ACC112 (cell line): ENCODE measurements around the gene AGFG2.

Experiments
- H2AFZ ChIP-seq: fragments of 200-600 bp; sonication (generic); one replicate; pipeline ENCODE4 v1.6.0; 2017; ENCODE audit warnings: antibody characterized with exemption, low read length; ENCODE audit not compliant: unreplicated experiment
- H3K27ac ChIP-seq: fragments of 200-600 bp; sonication (generic); 2 replicates; pipeline ENCODE4 v1.5.1; 2014; ENCODE audit warnings: low read depth, mild to moderate bottlenecking, antibody characterized with exemption, low read length, moderate library complexity
- H3K27me3 ChIP-seq: fragments of 200-600 bp; sonication (generic); 2 replicates; pipeline ENCODE4 v1.6.1; 2014; ENCODE audit warnings: mild to moderate bottlenecking, antibody characterized with exemption, low read length, moderate library complexity, mixed read lengths; ENCODE audit not compliant: insufficient read depth
- H3K36me3 ChIP-seq: fragments of 200-600 bp; sonication (generic); 2 replicates; pipeline ENCODE4 v1.6.1; 2016; ENCODE audit warnings: mild to moderate bottlenecking, antibody characterized with exemption, low read length, moderate library complexity, mixed read lengths; ENCODE audit not compliant: insufficient read depth
- H3K4me1 ChIP-seq: fragments of 200-600 bp; sonication (generic); one replicate; pipeline ENCODE4 v1.6.1; 2016; ENCODE audit warnings: low read length, mixed read lengths; ENCODE audit not compliant: insufficient read depth, unreplicated experiment, control insufficient read depth
- H3K4me3 ChIP-seq: fragments of 200-600 bp; sonication (generic); 2 replicates; pipeline ENCODE4 v1.5.1; 2014; ENCODE audit warnings: mild to moderate bottlenecking, low read depth, low read length
- H3K79me2 ChIP-seq: fragments of 200-600 bp; sonication (generic); one replicate; pipeline ENCODE4 v1.6.0; 2016; ENCODE audit warnings: low read length; ENCODE audit not compliant: control insufficient read depth, unreplicated experiment, insufficient read depth

The AGFG2 gene

DNA sequence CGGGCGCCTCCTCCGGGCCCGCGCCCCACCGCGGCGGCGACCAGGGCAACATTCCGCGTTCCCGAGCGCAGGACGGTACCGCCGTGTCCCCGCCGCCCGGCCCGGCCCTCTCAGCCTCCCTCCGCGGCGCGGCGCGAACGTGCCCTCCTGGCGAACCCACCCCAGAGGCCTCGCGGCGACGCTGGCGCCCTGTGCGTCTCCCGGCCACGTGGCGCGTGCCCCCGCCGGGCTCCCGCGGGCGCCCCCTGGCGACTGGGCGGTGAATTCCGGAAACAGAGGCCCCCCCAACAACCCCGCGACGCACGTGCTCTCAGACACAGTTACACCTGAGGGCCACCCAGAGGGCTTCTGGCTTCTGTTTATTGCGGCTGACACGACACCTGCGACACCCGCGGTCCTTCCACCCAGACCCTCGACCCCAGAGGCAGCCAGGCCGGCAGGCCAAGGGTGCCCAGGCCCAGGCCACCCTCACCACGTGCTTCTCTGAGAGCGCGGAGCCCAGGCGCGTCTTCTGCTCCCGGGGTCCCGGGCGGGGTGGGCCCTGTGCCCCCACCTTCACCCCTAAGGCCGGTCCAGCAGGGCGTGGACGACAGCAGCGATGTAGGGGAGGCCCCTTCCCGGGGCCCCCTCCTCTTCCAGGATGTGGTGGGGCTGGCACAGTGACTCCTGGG, 34.8 kb downstream of the AGFG2 start, which contains the start of gene SAP25:
Gene SAP25 (minus strand): TSS at position 210 of the 671 bp plus-strand sequence. CDS start 158 bp downstream, at position 52.
- H3K36me3 ChIP-seq = no peaks in the 10 kb centered on the region; the same call in 1 of the 2 replicates
- no peak within 1 kb of the TSS for H3K27ac ChIP-seq
- no peak within 1 kb of the TSS for H3K4me3 ChIP-seq
- no peaks in the 10 kb centered on the region for H3K79me2 ChIP-seq
- no peak within 1 kb of the TSS for H2AFZ ChIP-seq
- H3K27me3 ChIP-seq = no peaks in the 10 kb centered on the region
- H3K4me1 ChIP-seq = peaks cover 4% of the 10 kb centered on the region

DNA sequence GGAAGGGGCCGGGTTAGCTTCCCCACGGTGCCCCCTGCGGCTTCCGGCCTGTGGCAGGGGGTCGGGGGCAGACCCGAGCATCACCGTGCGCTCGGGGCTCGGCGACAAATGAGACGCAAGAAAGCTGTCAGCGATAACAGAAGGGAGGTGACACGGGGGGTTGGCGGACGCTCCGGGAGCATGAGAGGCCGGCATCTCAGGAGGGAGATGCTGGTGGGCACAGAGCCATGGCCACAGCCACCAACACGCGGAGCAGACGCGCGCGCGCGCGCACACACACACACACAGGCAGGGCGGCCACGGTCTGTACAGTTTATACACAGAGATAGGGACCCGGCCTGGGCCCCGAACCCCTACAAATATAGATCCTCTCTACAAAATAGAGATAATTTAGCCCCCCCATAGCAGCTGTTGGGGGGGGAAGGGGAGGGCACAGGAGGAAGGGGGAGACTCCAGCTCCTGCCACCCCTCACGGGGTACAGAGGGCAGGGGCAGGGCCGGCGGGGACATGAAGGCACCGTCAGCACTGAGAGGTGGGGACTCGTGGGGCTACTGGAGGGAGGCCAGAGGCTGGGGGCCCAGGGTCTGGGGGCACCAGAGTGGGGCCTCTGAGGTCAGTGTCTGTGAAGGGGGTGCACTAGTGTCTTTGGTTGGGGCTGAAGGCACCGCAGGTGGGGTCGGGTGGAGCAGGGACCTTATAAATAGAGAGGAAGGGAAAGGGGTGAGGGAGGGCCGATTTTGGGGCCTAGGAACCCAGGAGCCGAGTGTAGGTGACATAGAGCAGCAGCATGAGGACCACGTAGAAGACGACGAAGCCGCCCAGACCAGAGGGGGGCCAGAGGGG, 35.6 kb downstream of the AGFG2 start:
- peaks cover 4% of the 10 kb centered on the region for H3K4me1 ChIP-seq
- H3K36me3 ChIP-seq = no peaks in the 10 kb centered on the region; the same call in 1 of the 2 replicates

DNA sequence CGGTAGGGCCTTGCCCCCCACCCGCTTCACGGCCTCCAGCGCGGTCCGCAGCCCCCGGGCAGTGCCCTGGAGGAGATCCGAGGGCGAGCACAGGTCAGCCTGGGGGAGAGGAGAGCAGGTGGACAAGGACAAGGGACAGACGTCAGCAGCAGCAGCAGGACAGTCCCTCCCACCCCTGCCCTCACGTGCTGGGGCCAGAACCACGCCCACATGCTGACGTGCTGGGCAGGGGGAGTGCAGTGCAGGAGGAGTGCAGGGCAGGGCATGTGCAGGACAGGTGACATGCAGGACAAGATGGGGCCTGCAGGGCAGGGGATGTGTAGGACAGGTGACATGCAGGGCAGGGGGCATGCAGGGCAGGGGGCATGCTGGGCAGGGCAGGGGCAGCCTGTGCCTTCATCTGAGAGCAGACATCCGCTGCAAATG, 36.2 kb downstream of the AGFG2 start:
- no peaks in the 10 kb centered on the region for H3K27me3 ChIP-seq
- peaks cover 4% of the 10 kb centered on the region for H3K4me1 ChIP-seq
- no peaks in the 10 kb centered on the region for H3K79me2 ChIP-seq
- no peak overlapping the region for H3K4me3 ChIP-seq
- H3K36me3 ChIP-seq = no peaks in the 10 kb centered on the region; the same call in 1 of the 2 replicates
- no peak overlapping the region for H2AFZ ChIP-seq
- no peak overlapping the region for H3K27ac ChIP-seq

More for the DNA sequence above, 35.6 kb downstream of the AGFG2 start:
- no peak overlapping the region for H3K27ac ChIP-seq
- H3K79me2 ChIP-seq = no peaks in the 10 kb centered on the region
- no peak overlapping the region for H2AFZ ChIP-seq
- H3K4me3 ChIP-seq = no peak overlapping the region
- no peaks in the 10 kb centered on the region for H3K27me3 ChIP-seq

DNA sequence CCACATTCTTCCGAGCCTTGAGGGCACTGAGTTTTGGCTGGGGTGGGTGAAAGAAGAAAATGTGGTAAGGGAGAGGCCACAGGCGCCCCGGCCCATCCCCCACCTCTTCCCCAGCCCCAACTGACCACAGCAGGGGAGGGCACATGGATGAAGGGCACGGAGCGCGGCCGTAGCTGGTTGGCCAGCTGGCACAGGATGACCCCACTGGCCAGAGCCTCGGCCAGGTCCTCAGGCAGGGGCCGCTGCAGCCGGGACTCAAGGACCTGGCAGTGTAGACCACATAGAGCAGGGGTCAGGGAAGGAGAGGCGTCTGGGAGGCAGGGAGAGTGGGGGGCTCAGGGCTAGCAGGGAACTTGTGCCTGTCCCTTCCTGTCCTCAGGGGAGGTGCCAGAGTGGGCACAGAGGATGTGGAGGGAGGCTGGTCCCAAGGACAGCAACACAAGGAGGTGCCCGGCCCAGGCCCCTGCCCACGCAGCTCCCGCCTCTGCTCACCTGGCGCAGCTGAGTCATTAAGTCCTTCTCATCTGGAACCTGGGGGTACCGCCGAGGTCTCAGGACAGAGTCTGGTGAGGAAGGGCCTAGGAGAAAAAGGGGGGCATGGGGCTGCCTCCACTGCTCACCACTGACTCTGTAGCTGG, 36.9 kb downstream of the AGFG2 start:
- no peak overlapping the region for H3K27ac ChIP-seq
- no peaks in the 10 kb centered on the region for H3K27me3 ChIP-seq
- H3K36me3 ChIP-seq = peaks cover 5% of the 10 kb centered on the region; the same call in 1 of the 2 replicates
- H2AFZ ChIP-seq = no peak overlapping the region
- no peak overlapping the region for H3K4me3 ChIP-seq
- H3K4me1 ChIP-seq = peaks cover 3% of the 10 kb centered on the region
- no peaks in the 10 kb centered on the region for H3K79me2 ChIP-seq

DNA sequence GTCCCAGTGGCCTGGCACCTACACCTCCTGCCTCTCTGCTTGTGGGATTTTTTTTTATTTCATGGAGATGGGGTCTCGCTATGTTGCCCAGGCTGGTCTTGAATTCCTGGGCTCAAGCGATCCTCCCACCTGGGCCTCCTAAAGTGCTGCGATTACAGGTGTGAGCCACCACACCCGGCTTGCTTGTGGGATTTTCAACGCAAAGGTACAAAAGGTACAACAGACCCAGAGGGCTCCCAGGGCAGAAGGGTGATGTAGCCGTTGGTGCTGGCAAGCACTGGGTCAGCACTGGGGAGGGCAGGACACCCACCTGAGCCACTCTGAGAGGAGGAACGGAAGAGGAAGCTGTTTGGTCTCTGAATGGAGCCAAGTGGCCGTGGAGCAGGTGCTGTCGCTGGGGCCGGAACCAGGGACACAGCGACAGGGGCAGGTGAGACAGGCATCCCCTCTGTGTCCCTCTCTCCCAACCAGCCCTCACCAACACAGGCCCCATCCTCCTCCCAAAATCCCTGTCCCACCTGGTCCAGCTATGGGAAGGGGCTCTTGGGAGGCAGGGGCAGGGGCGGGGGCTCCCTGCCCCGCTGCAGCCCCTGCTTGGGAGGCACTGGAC, 37.5 kb downstream of the AGFG2 start:
- no peak overlapping the region for H3K4me3 ChIP-seq
- no peak overlapping the region for H2AFZ ChIP-seq
- H3K79me2 ChIP-seq = no peaks in the 10 kb centered on the region
- H3K36me3 ChIP-seq = peaks cover 6% of the 10 kb centered on the region; the same call in 1 of the 2 replicates
- no peaks in the 10 kb centered on the region for H3K27me3 ChIP-seq
- H3K4me1 ChIP-seq = no peaks in the 10 kb centered on the region
- H3K27ac ChIP-seq = no peak overlapping the region

DNA sequence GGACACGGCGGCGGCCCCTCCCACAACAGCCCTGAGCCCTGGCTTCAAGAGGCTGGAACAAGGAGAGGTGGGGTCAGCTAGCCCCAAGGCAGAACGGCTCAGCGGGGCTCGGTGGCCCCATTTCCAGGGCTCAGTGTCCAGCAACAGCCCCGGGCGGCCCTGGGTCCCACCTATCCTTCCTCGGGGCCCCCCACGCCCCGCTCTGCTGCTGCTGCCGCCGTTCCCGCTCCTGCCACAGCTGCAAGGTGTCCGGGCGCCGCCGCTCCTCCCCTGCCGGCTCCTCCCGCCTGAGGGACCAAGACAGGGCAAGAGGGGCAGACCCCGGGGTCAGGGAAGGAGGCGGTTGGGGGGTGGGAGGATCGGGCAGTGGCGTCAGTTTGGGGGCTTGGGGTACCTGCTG, 38.1 kb downstream of the AGFG2 start:
- H3K4me1 ChIP-seq = no peaks in the 10 kb centered on the region
- H3K79me2 ChIP-seq = peaks cover 3% of the 10 kb centered on the region
- no peak overlapping the region for H3K4me3 ChIP-seq
- H3K27me3 ChIP-seq = no peaks in the 10 kb centered on the region
- peaks cover 6% of the 10 kb centered on the region; the same call in 1 of the 2 replicates for H3K36me3 ChIP-seq
- H2AFZ ChIP-seq = no peak overlapping the region
- H3K27ac ChIP-seq = no peak overlapping the region

DNA sequence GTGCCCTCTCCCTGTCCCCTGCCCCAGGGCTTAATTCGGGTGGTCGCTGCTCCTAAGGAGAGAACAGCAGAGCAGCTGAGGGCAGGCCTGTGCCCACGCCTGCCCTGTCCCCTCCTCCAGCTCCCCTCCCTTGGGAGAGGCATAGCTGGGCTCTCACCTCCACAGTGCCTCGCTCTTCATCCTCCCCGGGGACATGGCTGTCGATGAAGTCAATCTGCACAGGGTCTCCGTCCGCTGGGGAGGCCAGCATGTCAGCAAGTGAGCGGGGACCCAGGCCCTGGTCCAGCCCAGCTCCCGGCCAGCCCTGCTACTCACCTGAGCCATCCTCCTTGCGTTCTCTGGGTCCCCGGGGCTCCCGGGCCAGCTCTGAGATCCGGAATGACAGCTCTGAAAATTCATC, 38.5 kb downstream of the AGFG2 start:
- Histone ChIP-seq H3K79me2 (peaks cover 7% of the 10 kb centered on the region), H2AFZ (no peak overlapping the region), H3K4me1 (no peaks in the 10 kb centered on the region), H3K4me3 (no peak overlapping the region), H3K27ac (no peak overlapping the region), H3K27me3 (no peaks in the 10 kb centered on the region), H3K36me3 (peaks cover 6% of the 10 kb centered on the region; the same call in 1 of the 2 replicates)

DNA sequence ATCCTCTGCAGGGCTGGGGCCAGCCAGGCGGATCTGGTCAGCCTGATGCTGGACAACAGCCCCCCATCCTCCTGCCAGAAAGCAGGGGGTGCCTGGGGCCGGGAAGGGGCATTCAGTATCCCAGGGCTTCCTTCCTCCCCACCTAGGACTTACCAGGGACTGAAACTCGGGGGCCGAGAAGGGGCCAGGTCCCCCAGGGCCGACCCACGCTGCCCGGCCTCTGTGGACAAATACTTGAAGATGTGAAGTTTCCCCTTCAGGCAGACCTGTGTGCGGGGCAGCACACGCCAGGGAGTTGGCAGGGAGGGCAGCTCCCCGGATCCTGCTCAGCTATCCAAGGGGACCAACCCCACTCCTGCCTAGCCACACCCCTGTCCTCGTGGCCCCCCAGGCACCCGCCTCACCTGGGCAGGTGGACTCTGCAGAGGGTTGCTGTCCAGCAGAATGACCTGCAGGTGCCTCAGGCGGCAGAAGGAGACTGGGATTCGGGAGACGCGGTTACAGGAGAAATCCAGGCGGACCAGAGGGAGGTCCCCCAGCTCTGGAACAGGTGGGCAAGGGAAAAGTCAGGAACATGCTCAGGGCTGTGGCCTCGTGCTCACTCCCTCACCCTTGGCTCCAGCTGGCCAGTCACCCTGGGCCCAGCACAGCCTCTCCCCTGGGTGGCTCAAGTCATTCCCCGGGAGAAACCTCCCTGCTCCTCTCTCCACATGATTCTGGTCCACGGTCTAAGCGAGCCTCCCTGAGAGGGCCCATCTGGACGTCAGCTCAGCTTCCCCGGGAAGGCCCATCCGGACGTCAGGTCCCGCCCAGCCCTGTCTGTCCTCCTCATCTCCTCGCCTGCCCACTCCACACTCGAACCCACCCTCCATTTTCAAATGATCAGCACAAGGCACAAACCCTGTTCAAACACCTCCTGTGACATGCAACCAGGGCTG, 39.5 kb downstream of the AGFG2 start:
- no peak overlapping the region for H3K27ac ChIP-seq
- H3K36me3 ChIP-seq = peaks cover 6% of the 10 kb centered on the region; the same call in 1 of the 2 replicates
- peaks cover 5% of the 10 kb centered on the region for H3K4me1 ChIP-seq
- H2AFZ ChIP-seq = no peak overlapping the region
- H3K27me3 ChIP-seq = no peaks in the 10 kb centered on the region
- H3K4me3 ChIP-seq = no peak overlapping the region
- peaks cover 8% of the 10 kb centered on the region for H3K79me2 ChIP-seq

DNA sequence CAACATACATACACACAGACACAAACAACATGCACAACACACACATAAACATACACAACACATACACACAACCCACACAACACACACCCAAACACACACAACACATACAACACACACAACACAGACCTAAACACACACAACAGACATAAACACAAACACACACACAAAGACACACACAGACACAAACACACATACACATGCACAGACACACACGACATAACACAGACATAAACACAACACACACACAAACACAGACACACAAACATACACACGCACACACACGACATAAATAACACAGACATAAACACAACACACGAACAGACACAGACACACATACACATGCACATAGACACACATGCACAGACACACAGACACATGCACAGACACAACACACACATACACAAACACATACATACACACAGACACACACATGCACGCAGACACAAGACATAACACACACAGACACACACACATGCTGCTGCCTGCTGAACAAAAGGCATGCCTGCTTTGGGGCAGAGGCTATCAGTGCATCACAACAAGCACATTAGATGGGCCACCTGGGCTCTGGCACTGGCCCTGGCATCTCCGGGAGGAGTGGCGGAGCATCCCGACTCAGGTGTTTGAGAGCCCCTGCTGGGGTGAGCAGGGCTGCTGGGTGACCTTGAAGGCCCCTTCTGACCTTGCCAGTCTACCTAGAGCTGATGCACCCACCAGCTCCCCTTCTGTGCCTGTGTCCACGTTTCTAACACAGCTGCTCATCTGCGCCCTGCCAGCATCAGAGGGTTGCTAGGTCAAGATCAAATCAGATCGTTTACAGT, 41.7 kb downstream of the AGFG2 start:
- no peaks in the 10 kb centered on the region for H3K27me3 ChIP-seq
- H3K36me3 ChIP-seq = peaks cover 6% of the 10 kb centered on the region; the same call in 1 of the 2 replicates
- H3K4me3 ChIP-seq = no peak overlapping the region
- peaks cover 20% of the 10 kb centered on the region for H3K79me2 ChIP-seq
- no peak overlapping the region for H3K27ac ChIP-seq
- no peak overlapping the region for H2AFZ ChIP-seq
- peaks cover 12% of the 10 kb centered on the region for H3K4me1 ChIP-seq
